Measurements from ENCODE around the gene MDC1.

DNA sequence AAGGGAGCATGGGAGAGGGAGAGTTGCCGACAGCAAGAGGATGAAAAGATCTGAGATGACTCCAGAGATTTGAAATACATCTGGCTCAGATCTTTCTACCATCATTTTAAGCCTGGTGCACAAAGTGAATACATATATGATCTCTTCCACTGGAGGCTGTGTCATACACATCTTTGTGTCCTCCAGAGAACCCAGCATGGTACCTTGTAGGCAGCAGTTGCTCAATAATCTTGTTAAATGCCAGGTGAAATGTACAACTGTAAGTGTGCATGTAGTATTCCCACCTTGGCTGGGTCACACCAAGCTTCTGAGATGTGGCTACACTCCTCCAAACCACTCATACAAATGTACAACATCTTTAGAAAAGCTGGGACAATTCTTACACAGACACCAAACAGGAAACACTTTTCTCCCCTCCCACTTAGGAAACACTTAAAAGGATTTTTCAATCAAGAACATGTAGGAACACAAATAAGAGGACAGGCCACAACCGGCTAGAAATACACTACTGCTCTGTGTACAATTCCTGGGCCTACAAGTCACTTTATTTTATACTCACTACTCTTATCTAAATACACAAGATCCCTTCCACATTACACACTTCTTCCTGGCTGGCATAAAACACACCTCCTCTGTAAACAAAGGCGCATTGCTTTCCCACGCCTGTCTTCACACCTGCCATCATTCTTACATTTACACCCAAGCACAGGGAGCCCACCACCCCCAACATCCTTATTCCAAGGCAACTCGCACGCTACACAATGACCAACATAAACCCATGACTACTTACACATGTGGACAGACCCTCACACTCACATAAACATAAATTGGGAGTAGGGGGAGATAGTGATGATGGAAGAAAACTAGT, 31.1 kb upstream of the MDC1 start:
- TF ChIP-seq, protein P1, sequence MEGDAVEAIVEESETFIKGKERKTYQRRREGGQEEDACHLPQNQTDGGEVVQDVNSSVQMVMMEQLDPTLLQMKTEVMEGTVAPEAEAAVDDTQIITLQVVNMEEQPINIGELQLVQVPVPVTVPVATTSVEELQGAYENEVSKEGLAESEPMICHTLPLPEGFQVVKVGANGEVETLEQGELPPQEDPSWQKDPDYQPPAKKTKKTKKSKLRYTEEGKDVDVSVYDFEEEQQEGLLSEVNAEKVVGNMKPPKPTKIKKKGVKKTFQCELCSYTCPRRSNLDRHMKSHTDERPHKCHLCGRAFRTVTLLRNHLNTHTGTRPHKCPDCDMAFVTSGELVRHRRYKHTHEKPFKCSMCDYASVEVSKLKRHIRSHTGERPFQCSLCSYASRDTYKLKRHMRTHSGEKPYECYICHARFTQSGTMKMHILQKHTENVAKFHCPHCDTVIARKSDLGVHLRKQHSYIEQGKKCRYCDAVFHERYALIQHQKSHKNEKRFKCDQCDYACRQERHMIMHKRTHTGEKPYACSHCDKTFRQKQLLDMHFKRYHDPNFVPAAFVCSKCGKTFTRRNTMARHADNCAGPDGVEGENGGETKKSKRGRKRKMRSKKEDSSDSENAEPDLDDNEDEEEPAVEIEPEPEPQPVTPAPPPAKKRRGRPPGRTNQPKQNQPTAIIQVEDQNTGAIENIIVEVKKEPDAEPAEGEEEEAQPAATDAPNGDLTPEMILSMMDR (IDR thresholded peaks at IDR 0.05 in 8 of 11, conservative IDR thresholded peaks at IDR 0.05 in 3 of 11), result no peak
- no peak for TF ChIP-seq POLR2A (IDR thresholded peaks at IDR 0.05)
- TF ChIP-seq POLR2AphosphoS5 (IDR thresholded peaks at IDR 0.05), result no peak

All from spleen (tissue), 7 donors.